Measurements from ENCODE around the gene VWF. TPM values are rescaled to one million over a fixed set of nuclear protein-coding genes. Genes with fewer than 3 reads are reported as not detected.

Gene VWF
- total and polyA plus RNA-seq, 2 of the 13 experiments (the other 11 are each of a cell fraction or from before 2014, with no cell fraction given) = 0.20 to 0.25 TPM

DNA sequence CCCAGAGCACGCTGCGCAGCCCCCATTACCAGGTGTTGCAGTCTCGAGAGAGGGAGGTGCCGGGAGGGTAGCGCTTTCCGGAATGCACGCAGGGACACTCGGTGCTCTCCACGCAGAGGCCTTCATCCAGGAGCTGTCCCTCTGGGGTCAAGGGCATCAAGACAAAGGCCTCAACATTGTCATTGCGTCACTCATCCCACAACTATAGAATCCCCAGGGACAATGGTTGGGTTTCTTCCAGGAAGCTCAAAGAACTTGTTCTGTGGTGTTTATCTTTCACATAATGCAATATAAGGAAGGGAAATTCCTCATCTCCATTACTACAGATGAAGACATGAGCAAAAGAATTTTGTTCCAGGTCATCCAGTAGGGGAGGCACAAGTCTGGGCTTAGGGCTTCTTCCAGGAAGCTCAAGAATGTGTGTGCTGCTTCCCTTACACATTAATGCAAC is 52.1 kb downstream of the VWF start (continued):
- TF ChIP-seq, protein P1, sequence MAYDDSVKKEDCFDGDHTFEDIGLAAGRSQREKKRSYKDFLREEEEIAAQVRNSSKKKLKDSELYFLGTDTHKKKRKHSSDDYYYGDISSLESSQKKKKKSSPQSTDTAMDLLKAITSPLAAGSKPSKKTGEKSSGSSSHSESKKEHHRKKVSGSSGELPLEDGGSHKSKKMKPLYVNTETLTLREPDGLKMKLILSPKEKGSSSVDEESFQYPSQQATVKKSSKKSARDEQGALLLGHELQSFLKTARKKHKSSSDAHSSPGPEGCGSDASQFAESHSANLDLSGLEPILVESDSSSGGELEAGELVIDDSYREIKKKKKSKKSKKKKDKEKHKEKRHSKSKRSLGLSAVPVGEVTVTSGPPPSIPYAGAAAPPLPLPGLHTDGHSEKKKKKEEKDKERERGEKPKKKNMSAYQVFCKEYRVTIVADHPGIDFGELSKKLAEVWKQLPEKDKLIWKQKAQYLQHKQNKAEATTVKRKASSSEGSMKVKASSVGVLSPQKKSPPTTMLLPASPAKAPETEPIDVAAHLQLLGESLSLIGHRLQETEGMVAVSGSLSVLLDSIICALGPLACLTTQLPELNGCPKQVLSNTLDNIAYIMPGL (CRISPR knock-in tag; IDR thresholded peaks at IDR 0.05; ENCODE audit: borderline replicate concordance in 1 of 2, low read depth in 1 of 2) = no peak
- TF ChIP-seq FLYWCH1 (CRISPR knock-in tag; IDR thresholded peaks at IDR 0.05) = no peak
- no peak for TF ChIP-seq ZNF124 (CRISPR knock-in tag; IDR thresholded peaks at IDR 0.05)
- TF ChIP-seq ZFP1 (CRISPR knock-in tag; IDR thresholded peaks at IDR 0.05) = no peak
- TF ChIP-seq, protein P2, sequence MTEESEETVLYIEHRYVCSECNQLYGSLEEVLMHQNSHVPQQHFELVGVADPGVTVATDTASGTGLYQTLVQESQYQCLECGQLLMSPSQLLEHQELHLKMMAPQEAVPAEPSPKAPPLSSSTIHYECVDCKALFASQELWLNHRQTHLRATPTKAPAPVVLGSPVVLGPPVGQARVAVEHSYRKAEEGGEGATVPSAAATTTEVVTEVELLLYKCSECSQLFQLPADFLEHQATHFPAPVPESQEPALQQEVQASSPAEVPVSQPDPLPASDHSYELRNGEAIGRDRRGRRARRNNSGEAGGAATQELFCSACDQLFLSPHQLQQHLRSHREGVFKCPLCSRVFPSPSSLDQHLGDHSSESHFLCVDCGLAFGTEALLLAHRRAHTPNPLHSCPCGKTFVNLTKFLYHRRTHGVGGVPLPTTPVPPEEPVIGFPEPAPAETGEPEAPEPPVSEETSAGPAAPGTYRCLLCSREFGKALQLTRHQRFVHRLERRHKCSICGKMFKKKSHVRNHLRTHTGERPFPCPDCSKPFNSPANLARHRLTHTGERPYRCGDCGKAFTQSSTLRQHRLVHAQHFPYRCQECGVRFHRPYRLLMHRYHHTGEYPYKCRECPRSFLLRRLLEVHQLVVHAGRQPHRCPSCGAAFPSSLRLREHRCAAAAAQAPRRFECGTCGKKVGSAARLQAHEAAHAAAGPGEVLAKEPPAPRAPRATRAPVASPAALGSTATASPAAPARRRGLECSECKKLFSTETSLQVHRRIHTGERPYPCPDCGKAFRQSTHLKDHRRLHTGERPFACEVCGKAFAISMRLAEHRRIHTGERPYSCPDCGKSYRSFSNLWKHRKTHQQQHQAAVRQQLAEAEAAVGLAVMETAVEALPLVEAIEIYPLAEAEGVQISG (CRISPR knock-in tag; IDR thresholded peaks at IDR 0.05) = no peak
- peak in 1 of 2 experiments; percentile 21; a peak in 1 of 4 replicates for TF ChIP-seq EP300 (IDR thresholded peaks at IDR 0.05; ENCODE audit: low read depth in 2 of 2, low read length in 2 of 2)
- TF ChIP-seq EP300 (CRISPR knock-in tag; IDR thresholded peaks at IDR 0.05; ENCODE audit: borderline replicate concordance) = no peak
- TF ChIP-seq GABPB1 (CRISPR knock-in tag; IDR thresholded peaks at IDR 0.05) = no peak
- TF ChIP-seq, protein P3, sequence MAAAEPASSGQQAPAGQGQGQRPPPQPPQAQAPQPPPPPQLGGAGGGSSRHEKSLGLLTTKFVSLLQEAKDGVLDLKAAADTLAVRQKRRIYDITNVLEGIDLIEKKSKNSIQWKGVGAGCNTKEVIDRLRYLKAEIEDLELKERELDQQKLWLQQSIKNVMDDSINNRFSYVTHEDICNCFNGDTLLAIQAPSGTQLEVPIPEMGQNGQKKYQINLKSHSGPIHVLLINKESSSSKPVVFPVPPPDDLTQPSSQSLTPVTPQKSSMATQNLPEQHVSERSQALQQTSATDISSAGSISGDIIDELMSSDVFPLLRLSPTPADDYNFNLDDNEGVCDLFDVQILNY (CRISPR knock-in tag; conservative IDR thresholded peaks at IDR 0.05) = no peak
- no peak for TF ChIP-seq IRX3 (CRISPR knock-in tag; IDR thresholded peaks at IDR 0.05; ENCODE audit: borderline replicate concordance, low read depth)
- TF ChIP-seq ZNF775 (CRISPR knock-in tag; IDR thresholded peaks at IDR 0.05; ENCODE audit: borderline replicate concordance) = no peak
- TF ChIP-seq, protein P4, sequence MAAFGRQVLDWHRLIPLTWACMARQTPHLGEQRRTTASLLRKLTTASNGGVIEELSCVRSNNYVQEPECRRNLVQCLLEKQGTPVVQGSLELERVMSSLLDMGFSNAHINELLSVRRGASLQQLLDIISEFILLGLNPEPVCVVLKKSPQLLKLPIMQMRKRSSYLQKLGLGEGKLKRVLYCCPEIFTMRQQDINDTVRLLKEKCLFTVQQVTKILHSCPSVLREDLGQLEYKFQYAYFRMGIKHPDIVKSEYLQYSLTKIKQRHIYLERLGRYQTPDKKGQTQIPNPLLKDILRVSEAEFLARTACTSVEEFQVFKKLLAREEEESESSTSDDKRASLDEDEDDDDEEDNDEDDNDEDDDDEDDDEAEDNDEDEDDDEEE (CRISPR knock-in tag; IDR thresholded peaks at IDR 0.05) = no peak
- TF ChIP-seq SIN3A (IDR thresholded peaks at IDR 0.05; ENCODE audit: borderline replicate concordance, low read depth, low read length) = no peak
- TF ChIP-seq FOSL2 (CRISPR knock-in tag; IDR thresholded peaks at IDR 0.05) = peak; percentile 40; the same call in 1 of the 2 replicates
- TF ChIP-seq ZNF761 (CRISPR knock-in tag; conservative IDR thresholded peaks at IDR 0.05) = no peak
- TF ChIP-seq, protein P5, sequence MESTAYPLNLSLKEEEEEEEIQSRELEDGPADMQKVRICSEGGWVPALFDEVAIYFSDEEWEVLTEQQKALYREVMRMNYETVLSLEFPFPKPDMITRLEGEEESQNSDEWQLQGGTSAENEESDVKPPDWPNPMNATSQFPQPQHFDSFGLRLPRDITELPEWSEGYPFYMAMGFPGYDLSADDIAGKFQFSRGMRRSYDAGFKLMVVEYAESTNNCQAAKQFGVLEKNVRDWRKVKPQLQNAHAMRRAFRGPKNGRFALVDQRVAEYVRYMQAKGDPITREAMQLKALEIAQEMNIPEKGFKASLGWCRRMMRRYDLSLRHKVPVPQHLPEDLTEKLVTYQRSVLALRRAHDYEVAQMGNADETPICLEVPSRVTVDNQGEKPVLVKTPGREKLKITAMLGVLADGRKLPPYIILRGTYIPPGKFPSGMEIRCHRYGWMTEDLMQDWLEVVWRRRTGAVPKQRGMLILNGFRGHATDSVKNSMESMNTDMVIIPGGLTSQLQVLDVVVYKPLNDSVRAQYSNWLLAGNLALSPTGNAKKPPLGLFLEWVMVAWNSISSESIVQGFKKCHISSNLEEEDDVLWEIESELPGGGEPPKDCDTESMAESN (CRISPR knock-in tag; conservative IDR thresholded peaks at IDR 0.05) = no peak

All from HepG2 (cell line).